ENCODE data around the gene DBI. TPM values are rescaled to one million over a fixed set of nuclear protein-coding genes. Genes with fewer than 3 reads are reported as not detected.

The DBI gene
- total RNA-seq, 1 experiment from 2014 or later = 265 TPM

- no peak overlapping the region for H3K4me3 ChIP-seq
- H3K79me2 ChIP-seq (ENCODE audit: low read depth) = no peaks in the 10 kb centered on the region
- no peaks in the 10 kb centered on the region for H3K9me2 ChIP-seq (ENCODE audit: insufficient read depth)
- H3K4me2 ChIP-seq = no peak overlapping the region
- H3K27ac ChIP-seq = no peak overlapping the region
- POLR2A ChIA-PET (ENCODE audit: unreplicated experiment) = no interaction called here
- H3K36me3 ChIP-seq (ENCODE audit: low read depth) = no peaks in the 10 kb centered on the region
- no peaks in the 10 kb centered on the region for H3K9me3 ChIP-seq (ENCODE audit: insufficient read depth, low read depth)
- H3K27me3 ChIP-seq (ENCODE audit: insufficient read depth, low read depth) = no peaks in the 10 kb centered on the region
- DNase-seq = no peak
- intact Hi-C loops (cut with micrococcal nuclease; ENCODE audit: unreplicated experiment) = no loop called here
- no peaks in the 10 kb centered on the region for H4K20me1 ChIP-seq (ENCODE audit: insufficient read depth)
- no peaks in the 10 kb centered on the region for H3F3A ChIP-seq (ENCODE audit: insufficient read depth, low read depth)
- TF ChIP-seq, protein P1, sequence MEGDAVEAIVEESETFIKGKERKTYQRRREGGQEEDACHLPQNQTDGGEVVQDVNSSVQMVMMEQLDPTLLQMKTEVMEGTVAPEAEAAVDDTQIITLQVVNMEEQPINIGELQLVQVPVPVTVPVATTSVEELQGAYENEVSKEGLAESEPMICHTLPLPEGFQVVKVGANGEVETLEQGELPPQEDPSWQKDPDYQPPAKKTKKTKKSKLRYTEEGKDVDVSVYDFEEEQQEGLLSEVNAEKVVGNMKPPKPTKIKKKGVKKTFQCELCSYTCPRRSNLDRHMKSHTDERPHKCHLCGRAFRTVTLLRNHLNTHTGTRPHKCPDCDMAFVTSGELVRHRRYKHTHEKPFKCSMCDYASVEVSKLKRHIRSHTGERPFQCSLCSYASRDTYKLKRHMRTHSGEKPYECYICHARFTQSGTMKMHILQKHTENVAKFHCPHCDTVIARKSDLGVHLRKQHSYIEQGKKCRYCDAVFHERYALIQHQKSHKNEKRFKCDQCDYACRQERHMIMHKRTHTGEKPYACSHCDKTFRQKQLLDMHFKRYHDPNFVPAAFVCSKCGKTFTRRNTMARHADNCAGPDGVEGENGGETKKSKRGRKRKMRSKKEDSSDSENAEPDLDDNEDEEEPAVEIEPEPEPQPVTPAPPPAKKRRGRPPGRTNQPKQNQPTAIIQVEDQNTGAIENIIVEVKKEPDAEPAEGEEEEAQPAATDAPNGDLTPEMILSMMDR (conservative IDR thresholded peaks at IDR 0.05) = no peak
- no peak for TF ChIP-seq EZH2 (IDR thresholded peaks at IDR 0.05; ENCODE audit: low read depth)
- no TSS peak for BruUV-seq (replicated peaks)
- H2AFZ ChIP-seq = no peak overlapping the region
- H3K4me1 ChIP-seq (replicated peaks; ENCODE audit: insufficient read depth) = peaks cover 4% of the 10 kb centered on the region; the same call in 1 of the 2 replicates
- CTCF ChIA-PET = no interaction called here
Observed at GRCh38 chr2:119349289-119349688, 17.5 kb upstream of the DBI start.

DNA sequence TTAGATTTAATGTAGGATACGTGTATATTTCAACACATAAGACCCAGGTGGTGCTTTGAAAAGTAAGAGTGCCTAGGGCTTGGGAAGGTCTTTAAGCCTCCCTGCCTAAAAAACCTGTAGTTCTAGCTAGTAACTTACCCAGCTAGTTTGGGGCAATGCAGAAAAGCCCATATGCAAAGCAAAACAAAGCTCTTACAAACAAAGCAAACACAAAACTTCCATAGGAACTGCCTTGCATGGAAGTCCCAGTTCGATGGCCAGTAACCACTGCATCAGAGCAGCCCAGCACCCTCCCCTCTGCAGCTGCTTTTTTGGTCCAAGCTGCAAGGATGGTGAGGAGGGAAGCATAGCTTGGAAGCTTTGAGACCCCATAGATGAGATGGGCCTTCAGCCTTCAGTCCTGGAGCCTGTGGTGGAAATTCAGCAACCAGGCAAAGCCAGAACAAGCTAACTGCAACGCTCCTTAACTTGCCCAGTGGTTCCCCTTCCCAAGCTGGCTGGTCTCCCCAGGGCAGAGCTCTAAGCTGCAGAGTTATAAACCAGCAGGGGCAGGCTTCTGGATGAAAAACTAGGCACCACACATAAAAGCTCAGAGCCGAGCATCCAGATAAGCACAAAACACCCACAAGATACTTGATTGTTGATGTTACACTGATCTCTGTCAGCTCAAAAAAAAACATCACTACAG lies 16.3 kb upstream of the DBI start:
- BruUV-seq (replicated peaks) = no TSS peak
- H3K4me2 ChIP-seq = no peak overlapping the region
- CTCF ChIA-PET = no interaction called here
- H4K20me1 ChIP-seq (ENCODE audit: insufficient read depth) = no peaks in the 10 kb centered on the region
- DNase-seq = no peak
- no peaks in the 10 kb centered on the region for H3K9me3 ChIP-seq (ENCODE audit: insufficient read depth, low read depth)
- no peak overlapping the region for H3K27ac ChIP-seq
- POLR2A ChIA-PET (ENCODE audit: unreplicated experiment) = no interaction called here
- H3K27me3 ChIP-seq (ENCODE audit: insufficient read depth, low read depth) = no peaks in the 10 kb centered on the region
- H3K4me1 ChIP-seq (replicated peaks; ENCODE audit: insufficient read depth) = peaks cover 4% of the 10 kb centered on the region; the same call in 1 of the 2 replicates
- no peaks in the 10 kb centered on the region for H3K79me2 ChIP-seq (ENCODE audit: low read depth)
- no peaks in the 10 kb centered on the region for H3K9me2 ChIP-seq (ENCODE audit: insufficient read depth)
- intact Hi-C loops (cut with micrococcal nuclease; ENCODE audit: unreplicated experiment) = no loop called here
- H2AFZ ChIP-seq = no peak overlapping the region
- no peak overlapping the region for H3K4me3 ChIP-seq
- H3K36me3 ChIP-seq (ENCODE audit: low read depth) = no peaks in the 10 kb centered on the region
- H3F3A ChIP-seq (ENCODE audit: insufficient read depth, low read depth) = no peaks in the 10 kb centered on the region
- TF ChIP-seq, protein P1 (conservative IDR thresholded peaks at IDR 0.05) = no peak
- TF ChIP-seq EZH2 (IDR thresholded peaks at IDR 0.05; ENCODE audit: low read depth) = no peak

DNA sequence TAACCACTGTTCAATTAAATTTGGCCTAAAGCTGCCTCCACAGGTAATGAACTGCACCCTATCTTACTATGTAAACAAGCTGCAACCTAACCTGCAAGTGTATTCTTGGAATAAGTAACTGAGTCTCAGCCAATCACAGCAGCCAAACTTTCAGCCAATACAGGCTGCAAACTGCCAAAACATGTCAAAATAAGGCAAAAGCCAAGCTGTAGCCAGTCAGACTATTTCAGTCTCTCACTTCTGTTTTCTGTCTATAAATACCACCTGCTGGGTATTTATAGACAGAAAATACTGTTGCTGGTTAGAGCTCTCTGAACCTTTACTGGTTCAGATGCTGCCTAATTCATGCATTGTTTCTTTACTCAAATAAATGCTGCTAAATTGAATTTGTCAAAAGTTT lies 14.4 kb upstream of the DBI start:
- ChIA-PET POLR2A (ENCODE audit: unreplicated experiment) (interaction anchor here (0.6 kb wide), 1 partner anchor 31 kb away, joined by 3 read pairs; no protein-coding TSS in a partner anchor), CTCF (no interaction called here)
- no peaks in the 10 kb centered on the region for H3K9me3 ChIP-seq (ENCODE audit: insufficient read depth, low read depth)
- H3K4me2 ChIP-seq = no peak overlapping the region
- no peak overlapping the region for H3K27ac ChIP-seq
- no peak overlapping the region for H3K4me3 ChIP-seq
- no peak overlapping the region; the same call in 1 of the 2 replicates for H2AFZ ChIP-seq
- H3K9me2 ChIP-seq (ENCODE audit: insufficient read depth) = no peaks in the 10 kb centered on the region
- H3K4me1 ChIP-seq (replicated peaks; ENCODE audit: insufficient read depth) = peaks cover 4% of the 10 kb centered on the region; the same call in 1 of the 2 replicates
- no peaks in the 10 kb centered on the region for H3F3A ChIP-seq (ENCODE audit: insufficient read depth, low read depth)
- intact Hi-C loops (cut with micrococcal nuclease; ENCODE audit: unreplicated experiment) = no loop called here
- no peaks in the 10 kb centered on the region for H4K20me1 ChIP-seq (ENCODE audit: insufficient read depth)
- no peaks in the 10 kb centered on the region for H3K79me2 ChIP-seq (ENCODE audit: low read depth)
- no peaks in the 10 kb centered on the region for H3K36me3 ChIP-seq (ENCODE audit: low read depth)
- DNase-seq = no peak
- H3K27me3 ChIP-seq (ENCODE audit: insufficient read depth, low read depth) = no peaks in the 10 kb centered on the region
- TF ChIP-seq EZH2 (IDR thresholded peaks at IDR 0.05; ENCODE audit: low read depth) = no peak
- TF ChIP-seq, protein P1 (conservative IDR thresholded peaks at IDR 0.05) = no peak
- no TSS peak for BruUV-seq (replicated peaks)

Measured in PC-9 (cell line).